ENCODE measurements around the gene DOCK1. TPM values are rescaled to one million over a fixed set of nuclear protein-coding genes. Genes with fewer than 3 reads are reported as not detected.

DOCK1 gene
- total RNA-seq, 4 donors from 2014 or later, result 4.3 to 6.0 (median 4.8) TPM

GRCh38 chr10:127354255-127354654 lies 449.0 kb downstream of the DOCK1 start:
- TF ChIP-seq POLR2A (IDR thresholded peaks at IDR 0.05), result no peak
- TF ChIP-seq CTCF (IDR thresholded peaks at IDR 0.05 in 4 of 5, conservative IDR thresholded peaks at IDR 0.05 in 1 of 5), result no peak
- H3K4me1 ChIP-seq, result no peaks in the 10 kb centered on the region
- intact Hi-C loops (cut with DNase I; ENCODE audit: low total_unique reads) (no loop called here), in situ Hi-C loops (cut with MboI; ENCODE audit: low sequenced_read_pairs in 4 of 4) (no loop called here)
- H3K4me3 ChIP-seq, result no peak overlapping the region
- H3K9me3 ChIP-seq, result no peaks in the 10 kb centered on the region
- ATAC-seq, result no peak
- no peak for DNase-seq
- H3K27ac ChIP-seq, result no peak overlapping the region
- no peaks in the 10 kb centered on the region for H3K27me3 ChIP-seq
- H3K36me3 ChIP-seq, result no peaks in the 10 kb centered on the region

- intact Hi-C loops (cut with DNase I; ENCODE audit: low total_unique reads), result no loop called here
- TF ChIP-seq POLR2A (IDR thresholded peaks at IDR 0.05) (no peak), CTCF (IDR thresholded peaks at IDR 0.05 in 4 of 5, conservative IDR thresholded peaks at IDR 0.05 in 1 of 5) (no peak)
- DNase-seq (no peak), ATAC-seq (no peak)
- Histone ChIP-seq H3K4me3 (no peak overlapping the region), H3K27ac (no peak overlapping the region), H3K9me3 (no peaks in the 10 kb centered on the region), H3K27me3 (no peaks in the 10 kb centered on the region), H3K4me1 (no peaks in the 10 kb centered on the region), H3K36me3 (no peaks in the 10 kb centered on the region)
- in situ Hi-C loops (cut with MboI; ENCODE audit: low sequenced_read_pairs in 4 of 4), result no loop called here
These were observed 449.8 kb downstream of the DOCK1 start for GRCh38 chr10:127354992-127355391.

GRCh38 chr10:127356360-127356759 lies 451.1 kb downstream of the DOCK1 start:
- intact Hi-C loops (cut with DNase I; ENCODE audit: low total_unique reads) (no loop called here), in situ Hi-C loops (cut with MboI; ENCODE audit: low sequenced_read_pairs in 4 of 4) (no loop called here)
- no peak for TF ChIP-seq POLR2A (IDR thresholded peaks at IDR 0.05)
- no peak for ATAC-seq
- no peaks in the 10 kb centered on the region for H3K9me3 ChIP-seq
- H3K4me3 ChIP-seq, result no peak overlapping the region
- no peak overlapping the region for H3K27ac ChIP-seq
- DNase-seq, result no peak
- no peaks in the 10 kb centered on the region for H3K36me3 ChIP-seq
- H3K27me3 ChIP-seq, result no peaks in the 10 kb centered on the region
- H3K4me1 ChIP-seq, result no peaks in the 10 kb centered on the region

- ATAC-seq, result no peak
- intact Hi-C loops (cut with DNase I; ENCODE audit: low total_unique reads) (no loop called here), in situ Hi-C loops (cut with MboI; ENCODE audit: low sequenced_read_pairs in 4 of 4) (no loop called here)
- Histone ChIP-seq H3K36me3 (no peaks in the 10 kb centered on the region), H3K9me3 (no peaks in the 10 kb centered on the region), H3K4me3 (no peak overlapping the region), H3K27me3 (no peaks in the 10 kb centered on the region), H3K4me1 (no peaks in the 10 kb centered on the region), H3K27ac (no peak overlapping the region)
- no peak for DNase-seq
- TF ChIP-seq CTCF (IDR thresholded peaks at IDR 0.05 in 4 of 5, conservative IDR thresholded peaks at IDR 0.05 in 1 of 5), result no peak
- TF ChIP-seq POLR2A (IDR thresholded peaks at IDR 0.05), result no peak
These were observed 452.0 kb downstream of the DOCK1 start for GRCh38 chr10:127357265-127357664.

GRCh38 chr10:127358337-127358736 lies 453.1 kb downstream of the DOCK1 start:
- ATAC-seq (no peak), DNase-seq (no peak)
- no peaks in the 10 kb centered on the region for H3K27me3 ChIP-seq
- H3K36me3 ChIP-seq, result no peaks in the 10 kb centered on the region
- TF ChIP-seq POLR2A (IDR thresholded peaks at IDR 0.05) (no peak), CTCF (IDR thresholded peaks at IDR 0.05 in 4 of 5, conservative IDR thresholded peaks at IDR 0.05 in 1 of 5) (no peak)
- H3K4me1 ChIP-seq, result no peaks in the 10 kb centered on the region
- H3K9me3 ChIP-seq, result no peaks in the 10 kb centered on the region
- in situ Hi-C loops (cut with MboI; ENCODE audit: low sequenced_read_pairs in 4 of 4), result no loop called here
- no peak overlapping the region for H3K4me3 ChIP-seq
- intact Hi-C loops (cut with DNase I; ENCODE audit: low total_unique reads), result no loop called here
- H3K27ac ChIP-seq, result no peak overlapping the region

Measured in gastrocnemius medialis (tissue), 4 donors.